ENCODE results near the gene ARHGEF17. TPM values are rescaled to one million over a fixed set of nuclear protein-coding genes. Genes with fewer than 3 reads are reported as not detected.

The ARHGEF17 gene
- total RNA-seq, 1 donor from 2014 or later: 82.6 TPM

DNA sequence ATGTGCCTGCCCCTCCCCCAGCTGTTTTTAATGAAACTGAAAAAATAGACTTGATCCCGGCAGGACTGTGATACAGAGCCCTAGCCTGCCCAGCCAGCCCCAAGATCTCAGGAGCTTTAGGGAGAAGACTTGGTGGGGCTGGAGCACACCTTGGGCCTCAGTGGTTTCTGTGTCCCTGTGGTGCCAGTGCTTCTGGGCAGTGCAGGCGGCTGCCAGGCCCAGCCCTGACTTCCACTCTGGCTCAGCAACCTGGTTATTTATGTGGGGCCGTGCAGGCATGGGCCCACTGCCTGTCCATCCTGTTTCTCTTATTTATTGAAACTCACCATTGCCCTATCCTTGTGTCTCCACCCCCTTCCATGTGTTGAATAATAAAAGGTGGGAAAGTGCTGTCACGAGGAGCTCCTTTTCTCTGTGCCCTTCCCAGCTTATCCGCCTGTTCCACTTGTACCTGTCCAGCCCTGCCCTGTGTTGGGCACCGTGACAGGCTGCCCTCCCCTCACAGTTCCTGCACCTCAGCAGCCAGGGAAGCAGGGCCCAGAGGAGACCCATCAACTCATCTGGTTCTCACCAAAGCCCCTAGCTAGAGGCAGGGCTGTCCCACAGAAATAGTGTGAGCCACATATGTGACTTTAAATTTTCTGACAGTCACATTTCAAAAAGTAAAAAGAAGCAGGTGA is 88.3 kb downstream of the ARHGEF17 start:
- DNase-seq (ENCODE audit: low spot score): no peak
- intact Hi-C loops (cut with DNase I): no loop called here

DNA sequence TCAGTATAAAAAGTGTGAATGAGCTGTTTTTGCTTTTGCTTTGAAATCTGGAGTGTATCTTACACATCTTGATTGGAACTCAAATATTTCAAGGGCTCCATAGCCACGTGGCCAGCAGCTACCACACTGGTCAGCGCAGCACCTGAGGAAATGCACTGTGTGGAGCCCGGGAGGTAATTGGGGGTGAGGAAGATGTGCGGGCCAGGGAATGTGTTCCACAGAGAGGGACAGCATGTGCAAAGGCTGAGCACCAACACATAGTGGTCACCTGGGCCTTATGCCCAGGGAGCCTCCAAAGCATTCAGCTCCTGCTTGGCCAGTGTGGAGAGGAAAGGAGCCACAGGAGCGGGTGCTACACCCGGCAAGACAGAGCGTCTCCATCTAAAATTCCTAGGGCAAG is 88.9 kb downstream of the ARHGEF17 start:
- no peak for DNase-seq (ENCODE audit: low spot score)
- intact Hi-C loops (cut with DNase I): no loop called here

DNA sequence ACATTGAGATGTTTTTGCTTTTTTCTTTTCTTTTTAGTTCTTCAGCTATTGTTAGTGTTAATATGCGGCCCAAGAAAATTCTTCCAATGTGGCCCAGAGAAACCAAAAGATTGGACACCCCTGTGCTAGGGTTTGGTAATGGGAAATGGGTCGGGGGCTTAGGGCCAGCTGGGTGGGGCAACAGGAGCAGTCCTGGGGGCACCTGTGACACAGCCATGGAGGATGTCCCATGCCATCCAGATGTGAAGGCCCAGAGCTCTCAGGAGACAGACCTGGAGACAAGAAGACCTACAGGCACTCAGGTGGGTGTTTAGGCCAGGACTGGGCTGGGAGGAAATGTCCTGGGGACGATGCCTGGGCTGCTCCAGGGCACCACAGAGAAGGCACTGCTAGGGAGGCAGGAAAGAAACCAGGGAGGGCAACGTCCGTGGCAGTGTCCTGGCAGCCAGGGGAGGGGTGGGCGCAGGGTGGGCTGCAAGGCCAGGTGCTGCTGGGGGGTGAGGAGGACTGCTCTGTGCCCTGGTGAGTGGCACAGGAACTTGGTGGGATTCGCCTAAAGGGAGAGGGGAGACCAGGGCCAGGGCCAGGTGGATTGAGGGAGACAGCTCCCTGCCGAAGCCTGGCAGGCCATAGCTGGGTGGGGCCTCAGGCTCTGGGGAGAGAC is 89.5 kb downstream of the ARHGEF17 start:
- intact Hi-C loops (cut with DNase I): no loop called here
- no peak for DNase-seq (ENCODE audit: low spot score)

DNA sequence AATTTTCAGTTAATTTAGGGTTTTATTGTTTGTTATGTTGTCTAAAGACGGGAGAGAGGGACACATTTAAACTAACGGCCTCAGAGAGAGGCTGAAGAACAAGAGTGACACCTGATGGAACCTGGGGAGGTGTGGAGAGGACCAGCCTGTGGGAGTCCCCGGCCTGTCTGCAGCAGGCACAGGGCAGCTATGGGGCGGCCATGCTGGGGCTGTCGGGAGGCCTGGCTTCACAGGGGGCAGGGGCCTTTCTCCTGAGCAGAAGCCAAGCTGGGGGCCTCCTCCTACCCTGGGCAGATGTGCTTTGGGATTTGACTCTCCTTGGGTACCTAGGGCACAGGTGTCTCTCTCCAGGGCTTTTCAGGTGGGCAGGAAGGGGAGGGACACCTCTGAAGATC is 90.1 kb downstream of the ARHGEF17 start:
- intact Hi-C loops (cut with DNase I): no loop called here
- DNase-seq (ENCODE audit: low spot score): no peak

DNA sequence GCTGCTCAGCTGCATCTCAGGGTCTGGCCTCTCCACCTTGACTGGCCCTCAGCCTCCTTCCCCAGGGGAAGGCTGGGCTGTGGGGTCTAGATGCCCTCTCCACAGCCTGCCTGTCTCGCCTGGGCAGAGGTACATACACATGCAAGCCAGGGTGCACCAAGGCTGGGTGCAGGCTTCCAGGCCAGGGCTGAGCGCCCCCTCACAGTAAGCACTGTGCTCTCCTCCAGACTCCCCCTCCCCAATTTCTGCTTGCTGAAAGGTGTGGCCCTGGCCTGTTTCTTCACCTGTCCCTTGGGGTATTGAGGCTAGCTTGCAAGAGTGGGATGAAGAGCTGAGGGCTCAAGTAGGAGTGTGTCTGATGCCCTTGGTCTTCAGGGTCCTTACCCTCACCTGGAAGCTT is 90.6 kb downstream of the ARHGEF17 start:
- intact Hi-C loops (cut with DNase I): no loop called here
- no peak for DNase-seq (ENCODE audit: low spot score)

DNA sequence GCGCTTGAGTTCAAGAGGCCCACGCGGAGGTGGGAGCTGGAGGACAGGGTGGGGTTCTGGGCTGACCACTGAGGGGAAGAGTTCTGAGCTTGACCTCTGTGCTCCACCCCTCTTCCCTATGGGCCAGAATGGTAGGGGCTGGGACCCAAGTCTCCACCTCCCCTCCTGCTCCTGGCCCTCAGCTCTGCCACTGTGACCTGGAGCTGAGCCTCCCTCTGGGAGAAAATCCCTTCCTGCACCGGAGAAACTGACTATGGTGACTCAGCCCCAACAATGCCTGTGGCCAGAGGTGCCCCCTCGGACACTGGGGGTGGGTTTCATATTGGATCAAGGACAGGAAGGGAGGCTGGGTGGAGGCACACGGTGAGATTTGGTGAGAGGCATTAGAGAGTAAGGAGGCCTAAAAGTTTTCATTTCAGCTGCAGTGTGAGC is 91.1 kb downstream of the ARHGEF17 start:
- intact Hi-C loops (cut with DNase I): no loop called here
- DNase-seq (ENCODE audit: low spot score): no peak

DNA sequence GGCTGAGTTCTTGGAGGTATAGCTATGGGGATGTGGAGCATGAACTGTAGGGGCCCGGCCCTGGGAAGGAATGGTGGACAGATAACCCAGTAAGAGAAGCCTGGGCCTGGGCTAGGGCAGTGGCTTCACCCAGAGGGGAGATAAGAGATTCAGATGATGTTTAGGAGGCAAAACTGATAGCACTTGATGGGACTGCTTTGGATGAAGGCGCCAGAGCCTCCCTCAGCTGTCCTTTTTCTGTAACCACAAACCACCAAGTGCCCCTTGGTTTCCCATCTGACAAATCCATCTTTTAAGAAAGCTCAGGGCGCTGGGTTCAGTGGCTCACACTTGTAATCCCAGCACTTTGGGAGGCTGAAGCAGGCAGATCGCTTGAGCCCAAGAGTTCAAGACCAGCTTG is 91.6 kb downstream of the ARHGEF17 start:
- intact Hi-C loops (cut with DNase I): loop anchor here (10.0 kb wide), 2 partner anchors 195 to 225 kb away; partner anchors contain the start of gene FAM168A

DNA sequence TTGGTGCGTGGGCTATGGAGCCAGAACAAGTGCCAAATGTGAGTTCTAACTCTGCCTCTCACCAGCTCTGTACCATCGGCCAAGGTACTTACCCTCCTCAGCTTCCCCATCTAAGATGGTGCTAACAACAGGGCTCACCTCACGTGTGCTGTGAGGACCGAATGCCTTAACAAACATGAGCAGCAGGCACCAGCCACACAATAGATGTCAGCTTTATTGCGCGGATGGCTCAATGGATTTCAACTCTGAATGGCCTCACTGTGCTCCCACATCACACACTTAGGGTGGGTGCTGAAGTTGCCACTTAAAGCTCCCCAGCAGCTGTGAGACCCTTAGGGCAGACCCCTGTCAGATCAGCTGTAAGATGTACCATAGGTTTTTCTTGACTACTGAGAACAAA is 92.2 kb downstream of the ARHGEF17 start:
- intact Hi-C loops (cut with DNase I): loop anchor here (10.0 kb wide), 2 partner anchors 195 to 225 kb away; partner anchors contain the start of gene FAM168A

More for the DNA sequence above, 91.6 kb downstream of the ARHGEF17 start:
- DNase-seq (ENCODE audit: low spot score): peak; percentile 44

DNA sequence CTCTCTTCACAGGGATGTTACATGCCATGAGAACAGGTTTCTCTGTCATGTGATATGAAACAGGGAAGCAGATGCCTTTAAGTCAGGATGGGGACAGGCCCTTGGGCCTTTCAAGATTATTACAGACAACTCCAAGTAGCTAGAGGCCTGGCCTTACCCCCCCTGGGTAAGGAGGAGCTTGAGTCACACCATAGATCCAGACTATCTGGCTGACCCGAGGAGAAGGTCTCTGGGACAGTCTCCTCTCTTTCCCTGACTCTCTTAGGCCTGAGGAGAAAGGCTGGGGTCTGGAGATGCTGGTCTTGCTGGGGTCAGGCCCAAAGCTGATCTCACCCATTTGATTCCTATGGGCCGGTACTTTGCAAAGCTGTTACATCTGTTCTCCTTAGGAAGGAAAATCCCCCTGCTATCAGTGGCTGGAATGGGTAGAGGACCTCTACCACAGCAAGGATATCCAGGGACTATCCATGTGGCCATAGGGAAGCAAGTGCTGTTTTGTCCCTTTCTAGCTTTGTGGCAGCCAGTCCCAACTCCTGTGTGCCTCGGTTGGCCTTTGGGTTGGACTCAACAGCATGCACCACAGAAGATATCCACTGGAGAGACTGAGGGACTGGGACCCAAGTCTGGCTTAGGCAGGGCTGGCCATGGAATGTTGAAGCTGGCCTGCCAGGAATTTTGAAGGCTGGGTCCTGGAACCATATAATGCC is 93.3 kb downstream of the ARHGEF17 start:
- DNase-seq (ENCODE audit: low spot score): no peak
- intact Hi-C loops (cut with DNase I): loop anchor here (10.0 kb wide), 2 partner anchors 193 to 223 kb away; partner anchors contain the start of gene FAM168A

More for the DNA sequence above, 92.2 kb downstream of the ARHGEF17 start:
- DNase-seq (ENCODE audit: low spot score): peak; percentile 65

DNA sequence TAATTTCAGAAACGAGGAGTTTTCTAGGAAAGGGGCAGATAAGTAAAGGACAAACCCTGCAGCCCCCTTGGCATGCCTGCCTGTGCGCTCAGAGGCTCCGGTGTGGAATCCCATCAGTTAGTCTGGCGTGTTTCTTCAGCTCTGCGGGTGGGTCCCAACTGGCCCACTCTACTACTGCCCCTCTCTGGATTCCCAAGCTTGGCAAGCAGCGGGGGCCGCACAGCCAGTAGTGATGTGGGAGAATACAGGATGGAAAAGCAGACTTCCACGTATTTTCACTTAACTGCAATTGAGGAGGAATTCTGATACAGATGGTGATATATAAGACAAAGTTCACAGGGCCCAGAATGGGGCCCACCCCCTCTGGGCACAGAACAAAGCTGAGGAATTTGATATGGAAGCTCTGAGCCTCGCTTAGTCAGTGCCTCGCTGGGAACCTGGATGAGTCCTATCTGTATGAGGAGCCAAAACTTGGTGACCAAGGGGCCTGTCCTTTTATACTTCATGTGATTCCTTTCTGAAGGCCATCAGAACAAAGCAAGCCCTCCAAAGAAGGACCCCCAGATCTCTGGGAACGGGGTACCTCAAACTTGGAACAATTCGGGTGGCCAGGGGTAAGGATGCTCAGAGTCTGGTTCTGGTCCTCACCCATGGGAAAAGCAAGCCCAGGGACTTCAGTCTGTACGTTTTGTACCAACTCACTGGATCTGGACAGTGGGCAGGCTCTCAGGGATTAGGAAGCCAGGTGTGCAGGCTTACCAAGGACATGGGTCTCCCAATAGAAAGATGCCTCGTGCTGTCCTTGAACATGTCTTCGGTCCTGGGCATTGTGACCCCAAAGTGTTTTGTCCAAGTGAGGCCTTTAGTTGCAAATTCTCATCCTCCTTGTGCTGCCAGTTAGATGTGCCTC is 94.1 kb downstream of the ARHGEF17 start:
- intact Hi-C loops (cut with DNase I): loop anchor here (10.0 kb wide), 2 partner anchors 193 to 223 kb away; partner anchors contain the start of gene FAM168A
- DNase-seq (ENCODE audit: low spot score): no peak

DNA sequence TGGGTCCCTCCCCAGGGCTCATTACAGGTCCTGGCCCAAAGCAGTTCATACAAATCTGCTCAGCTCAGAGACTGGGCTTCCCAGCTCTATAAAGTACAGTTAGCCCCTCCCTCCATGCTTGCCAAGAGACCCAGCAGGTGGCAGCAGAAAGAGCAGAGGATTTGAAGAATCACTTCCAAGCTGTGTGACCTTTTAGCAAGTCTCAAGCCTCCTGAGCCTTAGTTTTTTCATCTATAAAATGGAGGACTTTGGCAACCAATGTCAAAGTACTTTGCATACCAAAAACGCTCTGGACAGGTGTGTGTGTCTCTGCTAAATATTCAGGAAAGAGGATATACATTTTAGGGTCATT is 94.7 kb downstream of the ARHGEF17 start:
- intact Hi-C loops (cut with DNase I): loop anchor here (10.0 kb wide), 2 partner anchors 192 to 222 kb away; partner anchors contain the start of gene FAM168A
- no peak for DNase-seq (ENCODE audit: low spot score)

DNA sequence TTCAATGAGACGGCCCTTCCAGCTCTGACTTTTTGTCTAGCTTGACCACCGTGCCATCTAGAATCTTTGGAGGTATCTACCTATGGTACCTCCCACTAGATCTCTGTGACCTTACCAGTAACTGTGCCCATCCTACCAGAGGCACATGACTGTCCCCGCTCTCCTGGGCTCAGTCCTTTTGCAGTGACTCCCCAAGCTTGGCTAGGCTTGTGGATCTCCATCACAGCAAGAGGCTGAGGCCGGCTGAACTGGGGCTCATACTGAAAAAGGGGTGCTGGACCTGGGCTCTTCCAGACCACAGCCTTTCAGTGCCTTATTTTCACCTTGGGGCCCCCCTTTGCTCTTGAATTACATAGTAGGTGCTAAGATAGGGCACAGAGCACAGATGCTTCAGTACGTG is 95.5 kb downstream of the ARHGEF17 start:
- no peak for DNase-seq (ENCODE audit: low spot score)
- intact Hi-C loops (cut with DNase I): loop anchor here (10.0 kb wide), 2 partner anchors 191 to 221 kb away; partner anchors contain the start of gene FAM168A

DNA sequence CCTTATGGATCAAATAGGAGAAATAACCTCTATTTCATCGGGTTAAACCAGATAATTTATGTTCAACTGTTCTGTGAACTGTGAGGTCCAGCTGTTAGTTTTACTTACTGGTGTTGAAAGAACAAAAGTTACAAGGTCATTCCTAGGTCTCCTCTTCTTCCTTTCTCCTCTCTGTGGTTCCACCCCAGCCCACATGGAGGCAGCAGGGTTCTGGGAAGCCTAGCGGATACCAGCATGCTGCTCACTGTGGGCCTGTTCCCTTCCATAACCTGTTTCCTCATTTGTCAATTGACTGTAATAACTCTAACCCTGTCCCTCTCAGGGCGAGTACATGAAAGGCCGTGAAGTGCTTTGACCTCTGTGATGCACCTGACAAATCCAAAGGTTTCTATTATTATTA is 96.0 kb downstream of the ARHGEF17 start:
- intact Hi-C loops (cut with DNase I): loop anchor here (1.0 to 10.0 kb wide), 3 partner anchors 191 to 257 kb away; partner anchors contain the start of gene FAM168A
- no peak for DNase-seq (ENCODE audit: low spot score)

DNA sequence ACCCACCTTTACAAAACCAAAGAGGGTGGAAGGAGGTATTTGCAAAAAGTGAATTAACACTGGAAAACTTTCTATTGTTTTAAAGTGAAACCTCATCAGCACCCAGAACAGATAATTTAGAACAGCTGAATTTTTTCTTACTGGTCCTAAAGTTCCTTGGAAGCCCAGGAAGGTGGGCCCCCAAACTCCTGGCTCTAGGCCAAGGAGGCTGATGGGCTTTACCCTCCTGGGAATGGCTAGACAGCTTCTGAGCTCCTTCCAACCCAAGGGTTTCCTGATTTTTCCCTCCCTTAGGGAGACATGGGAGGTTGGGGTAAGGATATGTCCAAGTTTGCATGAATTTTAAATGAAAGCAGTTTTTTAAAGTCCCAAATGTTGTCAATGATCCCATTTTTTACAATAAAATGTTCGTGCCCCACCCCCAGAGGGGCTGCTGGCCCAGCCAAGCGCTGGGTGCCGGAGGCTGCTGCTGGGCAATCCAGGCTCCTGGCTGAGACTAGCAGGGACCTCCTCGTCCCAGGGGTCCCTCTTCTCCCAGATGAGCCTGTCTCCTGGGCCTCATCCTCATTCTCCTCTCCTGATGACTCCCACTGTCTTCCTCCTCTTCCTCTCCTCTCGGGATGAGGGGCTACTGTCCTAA is 96.5 kb downstream of the ARHGEF17 start:
- no peak for DNase-seq (ENCODE audit: low spot score)
- intact Hi-C loops (cut with DNase I): loop anchor here (1.0 to 10.0 kb wide), 3 partner anchors 190 to 257 kb away; partner anchors contain the start of gene FAM168A

DNA sequence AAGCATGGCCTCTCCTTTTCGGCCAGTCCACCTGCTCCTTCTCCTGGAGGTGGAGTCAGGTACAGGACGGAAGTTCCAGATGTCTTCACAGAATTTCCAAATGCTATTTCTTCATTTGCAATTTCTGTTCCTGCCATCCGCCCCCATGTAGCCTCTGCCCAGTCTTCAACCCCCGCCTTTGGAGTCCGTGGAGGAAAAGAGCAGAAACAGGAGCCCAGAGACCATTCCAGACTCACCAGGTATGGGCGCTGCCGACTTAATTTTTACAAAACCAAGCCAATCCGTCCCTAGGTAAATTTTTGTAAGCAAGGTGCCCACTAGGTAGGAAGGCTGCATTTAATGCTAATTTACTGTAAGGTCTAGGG is 97.1 kb downstream of the ARHGEF17 start:
- no peak for DNase-seq (ENCODE audit: low spot score)
- intact Hi-C loops (cut with DNase I): loop anchor here (10.0 kb wide), 2 partner anchors 190 to 220 kb away; partner anchors contain the start of gene FAM168A

DNA sequence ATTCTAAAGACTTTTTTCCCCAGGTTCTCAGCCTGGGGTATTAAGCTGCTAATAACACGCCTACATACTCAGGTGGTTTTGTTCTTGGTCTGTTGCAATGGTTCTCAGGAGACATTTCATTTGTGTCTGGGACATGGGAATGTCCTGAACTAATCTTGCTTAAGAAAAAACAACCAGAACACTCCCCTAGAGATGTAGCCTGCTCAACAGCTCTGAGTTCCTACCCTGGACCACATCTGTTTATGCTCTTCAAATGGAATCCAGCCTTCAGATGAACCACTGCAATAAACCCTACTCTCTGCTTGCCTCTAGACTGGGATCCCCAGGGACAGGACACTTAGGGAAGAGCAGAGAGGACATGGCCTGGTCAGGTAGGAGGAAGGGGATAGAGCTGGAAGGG is 98.1 kb downstream of the ARHGEF17 start:
- intact Hi-C loops (cut with DNase I): loop anchor here (10.0 kb wide), 2 partner anchors 189 to 219 kb away; partner anchors contain the start of gene FAM168A
- no peak for DNase-seq (ENCODE audit: low spot score)

DNA sequence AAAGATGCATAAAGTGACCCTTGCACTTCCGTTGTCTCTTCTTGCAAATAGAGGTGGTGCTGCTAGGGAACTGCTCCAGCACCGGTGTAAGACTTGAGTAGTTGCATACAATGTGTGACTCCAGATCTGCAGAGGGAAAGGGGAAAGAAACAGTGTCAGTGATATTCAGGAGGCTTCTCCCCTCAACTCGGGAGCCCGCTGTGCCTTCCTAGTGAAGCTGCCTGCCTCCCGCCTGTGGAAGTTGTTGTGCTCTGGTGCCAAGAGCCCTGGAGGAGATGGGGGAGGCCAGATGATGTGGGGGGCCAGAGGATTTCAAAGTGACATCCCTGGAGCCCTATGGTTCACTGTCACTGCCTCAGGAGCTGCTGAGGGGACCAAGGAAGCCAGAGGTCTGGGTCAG is 98.5 kb downstream of the ARHGEF17 start:
- no peak for DNase-seq (ENCODE audit: low spot score)
- intact Hi-C loops (cut with DNase I): loop anchor here (10.0 kb wide), 2 partner anchors 188 to 218 kb away; partner anchors contain the start of gene FAM168A

DNA sequence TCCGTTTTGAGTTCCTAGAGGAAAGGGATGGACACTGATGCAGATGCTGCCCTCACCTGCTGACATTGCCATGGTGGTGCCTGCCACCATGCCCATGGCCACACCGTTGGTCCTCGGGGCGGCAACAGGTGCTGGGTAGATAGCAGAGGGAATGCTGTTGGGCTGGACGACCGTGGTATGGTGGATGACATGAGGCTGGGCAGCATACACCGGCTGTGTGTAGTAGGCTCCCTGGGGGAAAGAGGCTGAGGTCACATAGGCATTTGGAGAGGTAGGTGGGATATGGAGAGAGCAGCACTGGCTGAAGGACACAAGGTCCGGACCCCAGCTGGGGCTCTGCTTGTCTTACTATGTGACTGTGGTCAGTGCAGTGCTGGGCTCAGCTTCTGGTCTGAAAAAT is 101.4 kb downstream of the ARHGEF17 start:
- no peak for DNase-seq (ENCODE audit: low spot score)
- intact Hi-C loops (cut with DNase I): loop anchor here (10.0 kb wide), 2 partner anchors 185 to 215 kb away; partner anchors contain the start of gene FAM168A
